Activated naive CD8-positive, alpha-beta T cell treated with anti-CD3 and anti-CD28 coated beads, Interleukin-2, amount 50 U/mL, for 24 hours (primary cell): Measurements from ENCODE around the gene TREX2.
A peak's percentile ranks its signal among the peaks of the same experiment; 100 is the strongest.

Experiments used
- ATAC-seq: fragments of 150-1000 bp; cut with Tn5 transposase; one replicate; pipeline ENCODE4 v1.10.0; 2021
- DNase-seq: peaks from one replicate; pipeline ENCODE4 v3.0.0; 2021
- H3K27ac Mint-ChIP-seq: one replicate; pipeline ENCODE4 v1.8.0; 2021; ENCODE audit warnings: mild to moderate bottlenecking, mixed read lengths
- H3K27me3 Mint-ChIP-seq: one replicate; pipeline ENCODE4 v1.8.0; 2021; ENCODE audit warnings: mixed read lengths
- H3K36me3 Mint-ChIP-seq: one replicate; pipeline ENCODE4 v1.8.0; 2021; ENCODE audit warnings: low read depth, mixed read lengths
- H3K4me1 Mint-ChIP-seq: one replicate; pipeline ENCODE4 v1.8.0; 2021; ENCODE audit warnings: mixed read lengths
- H3K4me3 Mint-ChIP-seq: one replicate; pipeline ENCODE4 v1.8.0; 2021; ENCODE audit warnings: mild to moderate bottlenecking, moderate library complexity, mixed read lengths
- H3K9me3 Mint-ChIP-seq: one replicate; pipeline ENCODE4 v1.8.0; 2021; ENCODE audit warnings: mixed read lengths

Gene TREX2

DNA sequence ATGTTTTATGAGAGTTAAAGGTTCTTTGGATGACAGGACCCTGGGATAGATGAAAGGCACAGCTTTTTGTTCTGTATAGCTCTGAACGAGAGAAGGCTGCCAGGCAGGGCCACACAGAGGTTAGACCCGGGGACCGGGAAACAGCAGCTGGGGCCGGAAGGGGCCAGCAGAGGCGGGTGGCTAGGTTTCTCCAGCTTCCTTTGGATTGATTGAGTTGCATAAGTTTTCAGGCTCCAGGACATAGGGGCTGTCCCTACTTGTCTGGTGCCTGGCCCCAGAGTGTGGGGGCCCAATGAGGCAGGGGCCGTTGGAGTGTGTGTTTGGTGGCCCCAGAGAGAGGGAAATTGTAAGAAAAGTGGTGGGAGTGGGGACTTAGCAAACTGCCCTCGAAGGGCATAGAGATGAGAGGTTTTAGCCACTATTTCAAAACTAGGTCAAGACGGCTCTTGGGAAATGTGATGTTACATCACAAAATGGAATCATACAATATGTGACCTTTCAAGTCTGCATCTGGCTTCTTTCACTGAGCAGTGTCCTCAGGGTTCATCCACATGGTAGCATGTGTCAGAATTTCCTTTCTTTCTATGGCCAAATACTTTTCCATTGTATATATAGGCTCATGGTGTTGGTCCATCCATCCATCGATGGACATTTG is 30.9 kb downstream of the TREX2 start:
- Mint-ChIP-seq H3K4me1 (peaks cover 8% of the 10 kb centered on the region), H3K36me3 (no peaks in the 10 kb centered on the region), H3K27me3 (no peaks in the 10 kb centered on the region), H3K9me3 (no peaks in the 10 kb centered on the region), H3K27ac (no peak overlapping the region), H3K4me3 (no peak overlapping the region)
- DNase-seq (no peak), ATAC-seq (no peak)

DNA sequence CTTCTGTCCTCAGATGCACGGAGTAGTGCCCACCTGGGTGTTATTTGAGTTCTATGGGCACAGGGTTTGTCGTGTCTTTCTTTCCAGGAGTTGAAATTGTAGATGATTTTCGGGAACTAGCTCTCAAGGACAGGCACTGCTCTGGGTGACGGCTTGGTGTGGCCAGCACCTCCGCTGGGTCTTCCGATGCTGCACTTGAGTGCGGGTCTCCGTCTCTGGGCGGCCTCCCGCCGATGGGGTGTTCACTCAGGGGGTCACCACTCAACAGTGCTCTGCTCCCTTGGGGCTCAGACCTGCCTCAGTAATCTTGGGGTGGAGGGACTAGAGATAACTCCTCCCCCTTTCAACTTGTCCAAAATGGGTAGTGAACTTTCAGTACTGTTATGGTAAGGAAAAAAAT is 32.1 kb downstream of the TREX2 start:
- DNase-seq (no peak), ATAC-seq (no peak)
- no peaks in the 10 kb centered on the region for H3K27me3 Mint-ChIP-seq
- peaks cover 8% of the 10 kb centered on the region for H3K4me1 Mint-ChIP-seq
- H3K36me3 Mint-ChIP-seq = no peaks in the 10 kb centered on the region
- no peak overlapping the region for H3K27ac Mint-ChIP-seq
- no peak overlapping the region for H3K4me3 Mint-ChIP-seq
- no peaks in the 10 kb centered on the region for H3K9me3 Mint-ChIP-seq

DNA sequence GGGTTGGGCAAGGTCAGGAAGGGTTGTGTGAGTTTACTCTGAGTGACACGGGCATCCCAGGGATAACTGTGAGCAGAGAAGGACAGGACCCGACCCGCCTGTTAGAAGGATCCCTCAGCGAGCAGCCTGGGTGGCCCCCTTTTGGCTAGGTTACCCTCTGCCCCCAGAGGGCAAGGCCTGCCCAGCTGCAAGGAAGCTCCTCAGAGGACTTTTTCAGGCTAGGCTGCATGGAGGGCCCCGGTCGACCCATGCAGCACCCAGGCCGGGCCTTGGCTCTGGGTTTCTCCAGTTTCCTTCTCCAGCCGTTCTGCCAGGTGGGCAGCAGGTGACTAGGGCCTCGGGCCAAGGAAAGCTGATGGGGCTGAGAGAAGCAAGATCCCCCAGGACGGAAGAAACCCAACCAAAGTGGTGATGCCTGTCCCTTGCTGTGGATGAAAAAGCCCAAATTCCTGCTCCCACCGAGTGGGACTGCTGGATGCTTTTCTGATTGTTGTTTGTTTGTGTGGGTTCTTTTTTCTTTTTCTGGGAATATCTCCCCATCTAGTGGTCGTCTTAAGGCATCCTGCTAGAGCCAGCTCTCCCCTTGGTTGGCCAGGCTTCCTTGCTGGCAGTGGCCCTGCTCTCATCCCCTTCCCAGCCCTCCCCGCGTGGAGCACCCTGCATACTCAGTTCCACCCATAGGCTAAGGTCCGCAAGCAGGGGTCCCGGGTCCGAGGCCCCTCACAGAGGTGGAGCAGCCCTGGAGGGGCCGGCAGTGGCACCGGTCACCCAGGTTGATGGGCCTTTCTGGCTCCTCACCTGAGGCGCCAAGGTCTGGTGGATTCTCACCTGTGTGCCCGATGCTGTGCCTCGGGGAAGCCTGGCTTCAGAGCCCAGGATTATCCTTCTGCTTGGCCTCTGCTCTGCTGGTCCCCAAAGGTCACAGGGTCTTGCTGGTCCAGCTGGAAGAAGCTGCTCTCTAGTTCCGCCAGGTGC is 32.8 kb downstream of the TREX2 start:
- Mint-ChIP-seq H3K27ac (no peak overlapping the region), H3K36me3 (no peaks in the 10 kb centered on the region), H3K9me3 (no peaks in the 10 kb centered on the region), H3K4me1 (peaks cover 8% of the 10 kb centered on the region), H3K27me3 (no peaks in the 10 kb centered on the region), H3K4me3 (peak overlapping the region; percentile 73)
- DNase-seq = no peak
- no peak for ATAC-seq

DNA sequence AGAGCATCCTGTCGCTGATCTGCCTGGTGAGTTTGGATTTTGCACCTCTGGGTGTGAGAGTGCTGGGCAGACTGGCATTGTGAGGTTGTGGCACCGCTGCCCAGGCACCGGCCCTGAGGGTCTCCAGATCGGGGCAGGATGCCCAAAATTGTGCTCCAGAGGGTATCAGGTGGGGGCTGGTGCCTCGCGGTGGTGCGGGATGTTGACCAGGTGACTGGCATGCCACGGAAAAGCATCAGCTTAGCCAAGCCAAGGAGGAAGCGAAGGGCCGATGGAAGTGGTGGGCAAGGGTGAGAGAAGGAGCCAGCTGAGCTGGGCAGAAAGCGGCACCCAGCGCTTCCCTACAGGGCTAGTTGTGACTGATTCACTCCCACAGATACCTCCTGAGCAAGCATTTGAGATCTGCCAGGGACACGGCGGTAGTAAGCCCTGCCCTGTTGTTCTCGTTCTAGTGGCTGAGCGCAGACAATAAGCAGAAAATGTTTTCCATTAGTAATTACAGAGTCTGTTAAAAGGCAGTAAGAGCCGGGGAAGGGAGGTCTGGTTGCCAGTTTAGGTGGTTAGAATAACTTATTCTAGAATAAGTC is 33.8 kb downstream of the TREX2 start:
- no peaks in the 10 kb centered on the region for H3K36me3 Mint-ChIP-seq
- H3K4me3 Mint-ChIP-seq = peak overlapping the region; percentile 73
- H3K4me1 Mint-ChIP-seq = peaks cover 8% of the 10 kb centered on the region
- H3K27me3 Mint-ChIP-seq = no peaks in the 10 kb centered on the region
- ATAC-seq = no peak
- H3K9me3 Mint-ChIP-seq = no peaks in the 10 kb centered on the region
- H3K27ac Mint-ChIP-seq = no peak overlapping the region
- DNase-seq = no peak

DNA sequence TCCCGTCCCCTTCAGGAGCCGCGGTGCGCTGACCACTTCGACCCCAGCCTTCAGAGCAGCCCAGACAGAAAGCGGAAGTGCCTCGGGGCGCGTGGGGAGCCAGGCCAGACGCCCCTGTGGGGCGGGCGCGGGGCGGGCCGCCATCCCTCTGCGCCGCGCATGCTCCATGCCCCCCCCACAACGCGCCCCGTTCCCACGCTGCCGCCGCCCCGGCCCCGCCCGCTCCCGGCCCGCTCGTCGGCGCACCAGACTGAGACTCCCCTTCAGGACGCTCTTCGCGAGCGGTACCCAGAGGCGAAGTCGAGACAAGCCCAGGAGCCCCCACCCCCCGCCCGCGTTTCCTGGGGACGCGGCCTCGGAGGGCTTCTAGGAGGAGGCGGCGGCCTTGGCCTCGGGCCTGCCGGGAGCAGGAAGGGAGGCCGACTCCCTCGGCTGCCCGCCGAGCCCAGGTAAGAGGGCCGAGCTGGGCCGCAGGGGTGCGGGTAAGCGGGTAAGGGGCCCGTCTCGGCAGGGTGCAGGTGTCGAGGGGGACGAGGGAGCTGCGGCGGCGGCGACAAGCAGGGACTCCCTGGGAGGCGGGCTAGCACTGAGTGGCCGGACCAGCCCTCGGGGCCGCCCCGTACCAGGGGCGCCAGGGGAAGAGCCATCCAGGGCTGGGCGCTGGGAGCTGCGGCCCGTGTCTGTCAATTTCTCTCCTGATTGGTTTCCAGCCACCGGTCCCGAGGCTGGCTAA is 34.4 kb downstream of the TREX2 start, which contains the start of gene ZFP92:
ZFP92 (plus strand) TSS at position 218 of the 733 bp plus-strand sequence. CDS start 6,851 bp downstream, outside the sequence.
- peaks cover 8% of the 10 kb centered on the region for H3K4me1 Mint-ChIP-seq
- no peak within 1 kb of the TSS for H3K27ac Mint-ChIP-seq
- H3K4me3 Mint-ChIP-seq = peak within 1 kb of the TSS; percentile 73
- peak; percentile 50 for DNase-seq
- H3K27me3 Mint-ChIP-seq = no peaks in the 10 kb centered on the region
- no peaks in the 10 kb centered on the region for H3K9me3 Mint-ChIP-seq
- H3K36me3 Mint-ChIP-seq = no peaks in the 10 kb centered on the region
- peak; percentile 81 for ATAC-seq

DNA sequence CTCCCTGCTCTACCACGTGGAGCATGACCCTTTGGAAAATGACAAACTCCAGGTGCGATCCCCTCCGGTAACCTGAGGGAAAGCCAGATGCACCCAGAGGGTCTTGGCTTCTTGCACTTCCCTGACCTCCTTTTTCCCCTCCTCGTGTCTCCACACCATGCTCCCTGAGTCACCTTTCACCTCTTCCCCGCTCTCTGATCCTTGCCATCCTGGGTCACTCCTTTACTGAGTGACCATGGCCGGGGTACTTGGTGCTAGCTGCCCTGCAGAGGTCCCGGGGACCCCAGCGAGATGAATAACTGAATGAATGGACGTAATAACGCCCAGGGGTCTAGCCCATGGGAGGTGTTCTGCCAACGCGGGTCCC is 35.0 kb downstream of the TREX2 start:
- Mint-ChIP-seq H3K4me3 (peak overlapping the region; percentile 59), H3K4me1 (peaks cover 8% of the 10 kb centered on the region), H3K27me3 (no peaks in the 10 kb centered on the region), H3K9me3 (no peaks in the 10 kb centered on the region), H3K27ac (no peak overlapping the region), H3K36me3 (no peaks in the 10 kb centered on the region)
- ATAC-seq (no peak), DNase-seq (no peak)

DNA sequence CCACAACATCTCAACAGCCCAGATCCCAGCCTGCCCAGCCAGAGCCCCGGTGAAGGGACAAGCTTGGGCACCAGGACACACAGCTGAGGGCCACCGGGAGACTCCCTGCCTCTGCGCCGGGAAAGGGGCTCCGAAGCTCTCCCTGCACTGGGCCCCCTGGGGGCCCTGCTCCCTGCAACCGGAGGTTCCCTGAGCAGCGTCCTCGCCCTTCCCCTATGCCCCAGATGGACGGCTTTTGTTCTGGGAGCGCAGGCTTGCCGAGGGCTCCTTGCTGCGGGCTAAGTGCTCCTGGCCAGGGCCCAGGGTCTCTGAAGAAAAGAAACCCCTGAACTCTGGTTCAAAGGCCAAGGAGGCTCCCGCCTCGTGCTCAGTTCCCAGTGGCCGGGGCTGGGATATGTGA is 35.5 kb downstream of the TREX2 start:
- Mint-ChIP-seq H3K27ac (no peak overlapping the region), H3K4me1 (peaks cover 8% of the 10 kb centered on the region), H3K4me3 (no peak overlapping the region), H3K27me3 (no peaks in the 10 kb centered on the region), H3K36me3 (no peaks in the 10 kb centered on the region), H3K9me3 (no peaks in the 10 kb centered on the region)
- no peak for ATAC-seq
- DNase-seq = no peak

DNA sequence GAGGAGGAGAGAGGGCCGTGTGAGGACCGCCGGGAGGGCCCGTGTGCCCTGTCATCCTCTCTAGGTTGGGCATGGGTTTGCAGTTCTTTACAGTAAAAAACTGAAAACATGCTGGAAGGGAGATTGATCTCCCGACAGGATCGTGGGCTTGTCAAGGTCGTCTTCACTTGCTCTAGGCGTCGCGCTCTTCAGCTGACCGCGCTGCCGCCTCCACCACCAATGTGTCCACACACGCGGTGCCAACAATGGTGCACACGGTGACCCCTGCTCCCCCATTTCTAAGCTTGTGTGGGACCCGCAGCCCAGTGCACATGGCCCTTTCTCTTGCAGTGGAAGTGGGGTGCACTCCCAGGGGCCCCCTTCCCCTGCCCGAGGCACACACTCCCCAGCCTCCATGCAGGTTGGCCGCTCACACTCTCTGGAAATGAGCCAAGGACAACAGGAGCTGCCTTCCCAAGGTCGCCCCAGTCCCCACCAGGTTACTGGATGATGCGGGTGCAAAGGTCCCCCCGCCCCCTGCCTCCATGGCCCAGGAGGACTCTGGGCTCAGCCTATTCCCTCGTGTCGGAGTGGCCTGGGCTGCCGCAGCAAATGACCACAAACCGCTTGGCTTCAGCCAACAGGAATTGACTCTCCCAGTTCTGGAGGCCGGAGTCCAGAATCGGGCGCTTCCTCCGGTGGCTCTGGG is 36.3 kb downstream of the TREX2 start:
- Mint-ChIP-seq H3K4me1 (peaks cover 8% of the 10 kb centered on the region), H3K27me3 (no peaks in the 10 kb centered on the region), H3K27ac (no peak overlapping the region), H3K4me3 (no peak overlapping the region), H3K36me3 (no peaks in the 10 kb centered on the region), H3K9me3 (no peaks in the 10 kb centered on the region)
- no peak for ATAC-seq
- no peak for DNase-seq

DNA sequence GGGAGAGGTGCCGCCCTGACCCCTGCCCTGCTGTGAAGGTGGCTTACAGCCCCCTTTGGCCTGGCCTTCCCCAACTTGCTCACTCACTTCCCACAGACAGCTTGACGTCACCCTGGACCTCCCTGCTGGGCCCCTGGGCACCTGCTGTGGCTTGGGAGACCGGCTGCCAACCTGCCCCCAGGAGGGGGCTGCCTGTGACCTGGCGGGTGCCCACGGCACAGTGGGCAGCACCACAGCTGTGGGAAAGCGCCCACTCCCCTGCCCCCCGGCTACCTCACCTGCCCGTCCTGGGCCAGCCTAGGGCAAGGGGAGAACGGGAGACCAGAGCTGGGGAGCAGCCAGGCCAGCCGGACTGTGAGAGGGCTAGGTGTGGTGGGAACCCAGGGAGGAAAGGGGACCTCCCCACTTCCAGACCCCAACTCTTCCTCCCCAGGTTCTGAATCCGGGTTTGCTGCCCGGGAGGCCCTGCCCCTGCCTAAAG is 36.9 kb downstream of the TREX2 start:
- Mint-ChIP-seq H3K27ac (no peak overlapping the region), H3K4me1 (peaks cover 8% of the 10 kb centered on the region), H3K9me3 (no peaks in the 10 kb centered on the region), H3K36me3 (no peaks in the 10 kb centered on the region), H3K27me3 (no peaks in the 10 kb centered on the region), H3K4me3 (no peak overlapping the region)
- no peak for DNase-seq
- ATAC-seq = no peak

DNA sequence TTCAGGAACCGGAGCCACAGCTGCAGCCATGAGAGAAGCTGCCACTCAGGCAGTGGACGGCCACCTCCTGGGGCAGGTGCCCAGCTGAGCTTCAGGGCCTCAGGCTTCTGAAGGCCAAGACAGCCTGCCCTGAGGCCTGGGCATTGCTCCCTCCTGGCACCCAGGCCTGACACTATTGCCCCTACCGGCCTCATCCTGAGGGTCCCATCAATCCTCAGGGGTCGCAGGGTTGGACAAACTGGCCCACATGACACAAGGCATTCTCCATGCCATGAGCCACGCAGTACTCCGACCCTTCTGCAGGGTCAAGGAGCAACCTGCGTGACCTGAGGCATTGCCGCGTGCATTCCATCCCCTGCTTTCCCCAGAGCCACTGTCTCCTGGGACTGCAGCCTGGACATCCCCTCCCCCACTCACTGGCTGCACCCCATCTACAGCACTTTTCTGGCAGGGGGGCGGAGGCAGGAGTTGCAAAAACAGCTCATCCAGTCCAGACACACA is 37.6 kb downstream of the TREX2 start:
- H3K27me3 Mint-ChIP-seq = no peaks in the 10 kb centered on the region
- no peak for DNase-seq
- H3K36me3 Mint-ChIP-seq = no peaks in the 10 kb centered on the region
- H3K9me3 Mint-ChIP-seq = no peaks in the 10 kb centered on the region
- H3K4me1 Mint-ChIP-seq = peaks cover 8% of the 10 kb centered on the region
- no peak for ATAC-seq
- H3K27ac Mint-ChIP-seq = no peak overlapping the region
- H3K4me3 Mint-ChIP-seq = no peak overlapping the region

DNA sequence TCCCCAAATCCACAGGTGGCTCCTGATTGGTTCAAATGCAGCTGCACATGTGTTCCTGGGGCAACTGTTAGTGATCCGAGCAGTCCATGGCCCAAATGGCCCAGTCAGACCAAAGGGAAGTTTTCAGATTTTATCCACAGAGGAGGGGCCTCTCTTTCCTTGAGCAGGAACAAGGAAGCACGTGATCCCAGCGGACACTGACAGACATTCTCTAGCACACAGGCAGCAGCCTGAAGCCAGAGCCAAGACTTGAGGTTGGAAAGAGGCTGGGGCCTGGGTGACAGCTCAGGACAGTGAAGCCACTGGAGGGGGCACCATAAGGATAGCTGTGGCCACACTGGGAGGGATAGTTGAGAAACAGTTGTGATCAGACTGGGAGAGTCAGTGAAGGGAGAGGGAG is 38.1 kb downstream of the TREX2 start:
- DNase-seq (no peak), ATAC-seq (no peak)

DNA sequence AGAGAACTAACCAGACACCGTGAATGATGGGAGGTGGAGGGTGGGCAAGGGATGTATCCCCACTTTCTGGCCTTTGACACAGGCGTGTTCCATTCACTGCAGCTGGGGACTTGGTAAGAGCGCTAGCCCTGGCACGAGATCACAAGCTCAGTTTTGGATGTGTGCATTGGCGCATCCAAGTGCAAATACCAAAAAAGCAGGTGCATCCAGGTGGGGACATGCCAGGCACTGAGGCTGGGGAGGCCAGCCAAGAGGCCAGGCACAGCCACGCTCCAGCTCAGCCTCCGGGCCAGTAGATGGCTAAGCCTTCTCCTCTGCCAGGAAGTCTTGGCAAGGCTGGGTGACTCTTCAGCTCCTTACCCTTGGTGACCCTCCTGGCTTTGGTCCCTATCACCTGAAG is 39.0 kb downstream of the TREX2 start:
- H3K27ac Mint-ChIP-seq = no peak overlapping the region
- H3K4me3 Mint-ChIP-seq = no peak overlapping the region
- ATAC-seq (no peak), DNase-seq (no peak)
- no peaks in the 10 kb centered on the region for H3K36me3 Mint-ChIP-seq
- H3K4me1 Mint-ChIP-seq = peaks cover 4% of the 10 kb centered on the region
- H3K9me3 Mint-ChIP-seq = no peaks in the 10 kb centered on the region
- no peaks in the 10 kb centered on the region for H3K27me3 Mint-ChIP-seq

More for the DNA sequence above, 38.1 kb downstream of the TREX2 start:
- H3K9me3 Mint-ChIP-seq = no peaks in the 10 kb centered on the region
- peaks cover 8% of the 10 kb centered on the region for H3K4me1 Mint-ChIP-seq
- H3K27ac Mint-ChIP-seq = no peak overlapping the region
- no peaks in the 10 kb centered on the region for H3K36me3 Mint-ChIP-seq
- H3K27me3 Mint-ChIP-seq = no peaks in the 10 kb centered on the region
- no peak overlapping the region for H3K4me3 Mint-ChIP-seq

DNA sequence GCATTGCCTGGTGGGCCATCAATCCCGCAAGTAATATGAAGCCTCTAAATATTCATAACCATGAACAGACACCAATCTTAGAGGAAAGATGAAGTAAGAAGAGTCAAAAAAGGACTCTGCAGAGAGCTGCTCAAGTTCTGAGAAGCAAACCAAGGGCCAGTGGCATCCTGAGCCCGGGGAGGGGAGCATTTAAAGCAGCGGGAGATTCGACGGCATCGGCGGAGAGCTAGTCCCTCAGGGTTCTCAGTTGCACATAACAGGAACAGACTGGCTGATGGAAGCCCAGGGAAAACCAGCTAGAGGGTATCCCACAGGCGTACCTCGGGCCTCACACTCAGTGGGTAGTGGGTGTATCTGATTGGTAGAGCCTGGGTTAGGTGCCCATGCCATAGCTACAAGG is 39.8 kb downstream of the TREX2 start:
- H3K27me3 Mint-ChIP-seq = no peaks in the 10 kb centered on the region

DNA sequence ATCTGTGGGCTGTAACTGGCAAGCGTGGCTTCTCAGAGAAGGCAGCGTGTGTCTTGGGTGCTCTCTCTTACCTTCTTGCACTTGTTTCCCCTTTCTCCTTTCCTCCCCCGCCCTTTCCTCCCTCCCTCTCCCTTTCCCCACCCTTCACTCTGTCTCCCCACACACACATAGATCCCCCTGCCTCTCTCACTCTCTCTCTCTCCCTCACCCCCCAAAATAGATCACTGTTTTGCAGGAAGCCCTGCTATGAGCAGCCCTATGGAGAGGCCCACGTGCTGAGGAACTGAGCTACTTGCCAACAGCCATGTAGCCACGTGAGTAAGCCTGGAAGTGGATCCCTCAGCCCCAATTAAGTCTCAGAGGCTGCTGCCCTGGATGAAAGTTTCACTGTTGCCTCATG is 40.4 kb downstream of the TREX2 start:
- H3K9me3 Mint-ChIP-seq = no peaks in the 10 kb centered on the region
- DNase-seq = no peak
- no peaks in the 10 kb centered on the region for H3K27me3 Mint-ChIP-seq
- no peak overlapping the region for H3K4me3 Mint-ChIP-seq
- H3K27ac Mint-ChIP-seq = no peak overlapping the region
- H3K36me3 Mint-ChIP-seq = no peaks in the 10 kb centered on the region
- H3K4me1 Mint-ChIP-seq = no peaks in the 10 kb centered on the region
- ATAC-seq = no peak

More for the DNA sequence above, 39.8 kb downstream of the TREX2 start:
- Mint-ChIP-seq H3K4me3 (no peak overlapping the region), H3K9me3 (no peaks in the 10 kb centered on the region), H3K36me3 (no peaks in the 10 kb centered on the region), H3K27ac (no peak overlapping the region), H3K4me1 (peaks cover 2% of the 10 kb centered on the region)
- DNase-seq (no peak), ATAC-seq (no peak)
